Measurements from ENCODE around the gene TRMT2B.
"Not testable (repeated sequence)": the region's sequence is repeated elsewhere in the genome, so short reads cannot be mapped to it uniquely, and the experiment has no call there.

Gene TRMT2B, protein sequence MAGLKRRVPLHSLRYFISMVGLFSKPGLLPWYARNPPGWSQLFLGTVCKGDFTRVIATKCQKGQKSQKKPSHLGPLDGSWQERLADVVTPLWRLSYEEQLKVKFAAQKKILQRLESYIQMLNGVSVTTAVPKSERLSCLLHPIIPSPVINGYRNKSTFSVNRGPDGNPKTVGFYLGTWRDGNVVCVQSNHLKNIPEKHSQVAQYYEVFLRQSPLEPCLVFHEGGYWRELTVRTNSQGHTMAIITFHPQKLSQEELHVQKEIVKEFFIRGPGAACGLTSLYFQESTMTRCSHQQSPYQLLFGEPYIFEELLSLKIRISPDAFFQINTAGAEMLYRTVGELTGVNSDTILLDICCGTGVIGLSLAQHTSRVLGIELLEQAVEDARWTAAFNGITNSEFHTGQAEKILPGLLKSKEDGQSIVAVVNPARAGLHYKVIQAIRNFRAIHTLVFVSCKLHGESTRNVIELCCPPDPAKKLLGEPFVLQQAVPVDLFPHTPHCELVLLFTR

GRCh38 chrX:101051549-101052302 is at the start of gene TRMT2B:
Gene TRMT2B (minus strand): TSS chrX:101052111. CDS start chrX:101042289, 9,822 bp downstream.
- DNase-seq (ENCODE audit: low spot score): peak; percentile 83

DNA sequence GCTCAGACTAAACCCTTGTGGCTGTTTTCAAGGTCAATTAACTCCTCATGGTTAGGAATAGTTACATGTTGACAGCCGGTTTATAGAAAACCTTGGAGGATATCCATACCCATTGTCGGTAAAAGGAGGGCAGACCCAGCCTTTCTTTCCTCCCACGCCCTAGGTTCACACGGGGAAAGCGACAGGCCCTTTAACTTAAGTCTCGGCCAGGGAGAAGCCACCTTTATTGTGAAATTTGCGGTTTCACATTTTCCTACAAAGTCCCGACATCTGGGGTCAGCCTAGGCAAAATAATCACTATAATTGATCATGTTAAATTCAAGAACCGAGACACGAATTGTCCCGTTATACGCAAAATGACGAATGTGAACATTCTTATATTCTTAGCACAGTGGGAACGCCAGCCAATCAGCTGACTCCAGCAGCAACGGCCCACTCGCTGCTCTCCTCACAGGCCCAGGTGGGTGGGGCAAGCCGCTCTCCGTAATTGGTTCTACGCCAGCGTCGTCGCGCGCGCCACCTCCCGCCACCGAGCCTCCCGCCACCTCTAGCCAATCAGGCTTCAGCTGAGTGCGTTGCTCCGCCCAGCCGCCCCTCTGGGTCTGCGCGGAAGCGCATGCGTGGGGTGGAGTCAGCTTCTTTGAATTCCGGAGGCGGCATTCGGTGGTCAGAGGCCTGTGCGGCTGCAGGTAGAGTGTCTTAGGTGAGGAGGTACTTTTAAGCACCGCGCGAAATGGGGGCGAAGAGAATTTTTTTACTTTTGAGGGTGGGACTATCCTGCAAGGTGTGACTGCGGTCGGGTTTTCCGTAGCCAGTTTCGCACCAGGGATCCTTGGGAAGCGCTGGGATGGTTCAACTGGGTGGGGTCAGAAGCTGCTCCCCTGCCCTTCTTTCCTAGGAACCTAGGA is 45.9 kb upstream of the TRMT2B start, which contains the start of gene CENPI:
TSS of gene CENPI (plus strand) at position 659 of the 908 bp plus-strand sequence. CDS start 2,867 bp downstream, outside the sequence.
- DNase-seq (ENCODE audit: low spot score): peak; percentile 97

GRCh38 chrX:101091817-101092216 is 39.9 kb upstream of the TRMT2B start:
- no peak for DNase-seq (ENCODE audit: low spot score)

DNA sequence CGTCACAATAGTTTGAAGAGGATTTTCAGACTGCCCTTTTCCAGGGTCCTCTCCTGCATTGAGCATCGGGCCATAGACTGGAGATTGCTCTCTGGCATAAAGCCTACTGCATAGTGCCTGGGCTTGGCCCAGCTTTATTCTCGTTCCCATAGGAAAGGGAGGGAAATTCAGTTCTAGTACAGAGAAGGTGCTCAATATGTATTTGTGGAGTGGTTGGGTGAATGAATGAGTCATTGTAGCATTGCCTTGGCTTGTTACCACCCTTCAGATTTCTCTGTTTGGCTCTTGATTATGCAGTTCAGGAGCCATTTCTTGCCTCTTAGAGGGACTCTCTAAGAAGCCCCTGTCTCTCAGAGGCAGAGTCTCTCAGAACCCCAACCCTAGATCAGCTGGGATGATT is 29.3 kb upstream of the TRMT2B start:
- no peak for DNase-seq (ENCODE audit: low spot score)

DNA sequence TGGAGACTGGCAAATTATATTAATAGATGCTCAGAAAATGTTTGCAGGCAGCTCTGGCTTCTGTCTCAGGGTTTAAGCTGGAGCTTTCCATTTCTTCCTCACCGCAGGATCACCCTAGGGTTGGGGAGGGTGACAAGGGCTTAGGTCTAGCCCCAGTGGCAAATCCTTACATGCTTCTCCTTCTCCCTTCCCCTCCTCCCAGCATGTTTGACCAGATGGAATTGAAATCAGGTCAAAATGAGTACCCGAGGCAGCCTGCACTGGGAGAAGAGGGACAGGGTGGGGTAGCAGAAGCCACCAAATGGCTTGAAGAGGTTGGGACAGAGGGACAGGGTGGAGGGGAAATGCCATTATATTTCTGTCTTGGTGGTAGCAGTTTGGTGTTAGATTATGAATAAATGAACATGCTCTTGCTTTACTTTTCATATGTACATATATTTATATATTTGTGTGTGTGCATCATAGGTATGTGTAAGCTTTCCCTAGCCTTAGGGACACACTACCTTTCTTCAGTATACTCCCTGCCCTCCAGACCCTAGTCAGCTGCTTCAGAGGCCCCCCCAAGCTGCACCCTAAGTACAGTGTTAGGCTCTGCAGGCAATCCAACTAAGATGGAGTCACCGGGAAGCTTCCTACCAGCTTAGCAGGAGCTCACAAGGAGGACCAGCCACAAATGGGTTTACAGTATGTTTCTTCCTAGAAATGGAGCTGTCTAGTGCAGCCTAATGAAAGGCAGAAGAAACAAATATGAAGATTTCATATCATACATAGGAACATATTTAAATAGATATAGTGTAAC is 28.6 kb upstream of the TRMT2B start:
- DNase-seq (ENCODE audit: low spot score): no peak

GRCh38 chrX:101079736-101080270 is 27.9 kb upstream of the TRMT2B start:
- no peak for DNase-seq (ENCODE audit: low spot score)

- DNase-seq (ENCODE audit: low spot score): peak; percentile 33
Observed at GRCh38 chrX:101078716-101079598, 27.0 kb upstream of the TRMT2B start, which contains the start of gene TMEM35A. Gene TMEM35A (plus strand): TSS chrX:101078879. CDS start chrX:101079003, 124 bp downstream.

DNA sequence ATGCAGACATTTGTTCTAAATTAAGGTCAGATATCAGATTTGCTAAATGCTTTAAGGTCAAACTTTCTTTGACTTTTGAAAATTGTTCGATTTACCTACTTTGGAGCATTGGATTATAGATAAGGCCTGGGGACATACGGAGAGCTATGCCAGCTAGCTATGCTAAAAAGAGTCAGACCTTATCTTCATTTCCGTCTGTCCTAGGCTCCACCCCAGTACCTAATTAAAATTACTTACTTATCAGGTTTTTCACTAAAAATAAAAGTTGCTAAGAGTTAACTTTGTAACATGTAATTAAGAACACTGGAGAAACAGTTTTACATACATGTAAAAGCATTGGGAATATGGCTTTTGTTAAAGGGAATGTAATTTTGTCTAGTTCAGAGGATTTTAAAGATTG is 19.7 kb upstream of the TRMT2B start:
- DNase-seq (ENCODE audit: low spot score): no peak

DNA sequence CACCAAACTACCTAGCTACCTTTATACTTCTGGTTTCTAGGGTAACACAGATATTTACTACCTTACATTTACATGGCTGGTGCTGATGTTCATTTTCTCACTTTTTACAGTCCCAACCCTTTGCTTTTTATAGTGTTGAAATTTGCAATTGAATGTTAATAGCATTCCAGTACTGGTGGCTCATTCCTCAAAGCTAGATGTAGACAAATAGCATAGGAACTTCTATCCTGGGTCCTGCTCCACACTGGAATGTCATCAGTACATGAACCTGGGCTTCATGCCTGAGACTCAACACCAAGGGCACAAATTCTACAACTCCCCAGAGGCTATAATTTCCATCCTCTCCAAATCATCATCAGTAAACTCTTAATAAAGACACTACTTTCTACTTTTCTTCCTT is 10.3 kb upstream of the TRMT2B start:
- DNase-seq (ENCODE audit: low spot score): peak; percentile 52

GRCh38 chrX:101057093-101057714 is 5.3 kb upstream of the TRMT2B start:
- DNase-seq (ENCODE audit: low spot score): peak; percentile 21

GRCh38 chrX:101056551-101056950 is 4.6 kb upstream of the TRMT2B start:
- not testable (repeated sequence) for DNase-seq (ENCODE audit: low spot score)

GRCh38 chrX:101051153-101051548 is 760 bp downstream of the TRMT2B start:
- DNase-seq (ENCODE audit: low spot score): no peak

DNA sequence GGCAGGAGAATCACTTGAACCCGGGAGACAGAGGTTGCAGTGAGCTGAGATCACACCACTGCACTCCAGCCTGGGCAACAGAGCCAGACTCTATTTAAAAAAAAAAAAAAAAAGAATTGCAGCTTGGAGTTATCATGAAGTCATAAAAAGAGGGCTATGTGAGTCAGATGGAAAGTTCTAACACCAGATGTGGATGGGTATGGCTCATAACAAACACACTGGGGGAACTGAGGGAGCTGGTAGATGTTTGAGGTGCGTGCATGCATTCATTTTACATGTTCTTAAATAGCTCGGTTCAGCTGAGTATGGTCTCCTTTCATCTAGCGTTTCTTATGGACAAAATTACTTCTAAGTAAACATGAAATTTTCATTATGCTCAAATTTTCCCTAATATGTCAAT is 11.7 kb downstream of the TRMT2B start:
- peak; percentile 9 for DNase-seq (ENCODE audit: low spot score)

DNA sequence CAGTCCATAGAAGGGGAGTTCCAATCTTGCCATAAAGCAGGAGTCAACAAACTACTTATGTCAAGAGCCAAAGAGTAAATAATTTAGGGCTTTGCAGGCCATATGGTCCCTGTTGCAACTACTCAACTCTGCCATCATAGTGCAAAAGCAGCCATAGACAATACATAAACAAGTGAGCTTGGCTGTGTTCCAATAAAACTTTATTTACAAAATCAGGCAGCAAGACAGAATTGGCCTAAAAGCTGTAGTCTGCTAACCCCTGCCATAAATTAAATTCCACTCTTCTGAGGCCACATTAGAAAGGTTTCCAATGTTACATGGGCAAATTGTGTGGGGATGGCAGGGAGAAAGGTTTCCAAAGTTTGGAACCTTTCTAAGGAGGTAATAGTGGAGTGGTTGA is 14.7 kb downstream of the TRMT2B start:
- DNase-seq (ENCODE audit: low spot score): no peak

- no peak for DNase-seq (ENCODE audit: low spot score)
Observed at GRCh38 chrX:101029665-101030064, 22.2 kb downstream of the TRMT2B start.

DNA sequence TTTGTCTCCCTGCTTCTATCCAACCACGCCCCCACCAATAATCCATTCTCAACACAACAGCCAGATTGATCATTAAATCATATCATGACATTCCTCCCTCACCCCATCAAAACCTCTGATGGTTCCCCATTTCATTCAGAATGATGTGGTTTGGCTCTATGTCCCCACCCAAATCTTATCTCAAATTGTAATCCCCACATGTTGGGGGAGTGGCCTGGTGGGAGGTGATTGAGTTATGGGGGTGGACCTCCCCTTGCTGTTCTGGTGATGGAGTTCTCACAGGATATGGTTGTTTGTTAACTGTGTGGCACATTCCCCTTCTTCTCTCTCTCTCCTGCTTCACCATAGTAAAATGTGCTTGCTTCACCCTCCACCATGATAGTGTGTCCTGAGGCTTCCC is 23.3 kb downstream of the TRMT2B start:
- no peak for DNase-seq (ENCODE audit: low spot score)

DNA sequence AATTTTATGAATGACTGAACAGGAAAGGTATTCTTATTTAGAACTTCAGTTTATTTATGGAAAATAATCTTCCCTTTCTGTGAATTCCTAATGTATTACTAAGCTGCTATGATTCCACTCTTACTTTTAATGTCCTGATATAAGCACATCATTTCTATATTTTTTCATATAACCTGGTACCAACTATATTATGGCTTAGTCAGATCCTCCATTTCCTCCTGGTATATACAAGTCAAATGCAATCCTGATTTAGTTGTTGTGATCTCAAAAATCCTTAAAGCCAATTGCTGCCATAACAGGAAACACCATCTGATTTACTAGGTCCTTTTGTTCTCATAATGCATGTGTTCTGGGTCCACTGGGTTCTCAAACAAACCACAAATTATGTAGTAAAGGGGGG is 26.8 kb downstream of the TRMT2B start:
- peak; percentile 6 for DNase-seq (ENCODE audit: low spot score)

DNA sequence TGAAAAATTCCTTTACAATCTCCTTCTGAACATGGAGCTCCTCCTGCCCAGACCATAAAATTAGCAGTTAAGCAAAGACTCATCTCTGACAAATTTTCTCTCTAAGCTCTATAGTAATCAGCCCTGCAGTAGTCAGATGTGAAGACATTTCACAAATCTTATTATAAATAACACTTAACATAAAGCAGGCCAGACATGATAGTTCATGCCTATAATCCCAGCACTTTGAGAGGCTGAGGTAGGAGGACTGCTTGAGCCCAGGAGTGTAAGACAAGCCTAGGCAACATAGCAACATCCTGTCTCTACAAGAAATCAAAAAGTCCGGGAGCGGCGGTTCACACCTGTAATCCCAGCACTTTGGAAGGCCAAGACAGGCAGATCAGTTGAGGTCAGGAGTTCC is 29.9 kb downstream of the TRMT2B start:
- no peak for DNase-seq (ENCODE audit: low spot score)

DNA sequence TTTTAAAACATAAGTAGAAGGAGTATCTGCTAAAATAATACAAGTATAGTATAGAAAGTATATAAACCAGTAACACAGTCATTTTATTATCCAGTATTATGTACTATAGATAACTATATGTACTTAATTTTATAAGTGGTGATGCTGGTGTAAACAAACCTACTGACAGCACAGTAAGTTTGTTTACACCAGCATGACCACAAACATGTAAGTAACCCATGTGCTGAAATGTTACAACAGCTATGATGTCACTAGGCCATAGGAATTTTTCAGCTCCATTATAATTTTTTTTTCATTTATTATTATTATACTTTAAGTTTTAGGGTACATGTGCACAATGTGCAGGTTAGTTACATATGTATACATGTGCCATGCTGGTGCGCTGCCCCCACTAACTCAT is 39.9 kb downstream of the TRMT2B start:
- not testable (repeated sequence) for DNase-seq (ENCODE audit: low spot score)

Measured in GM03348 (cell line).